Fibroblast of lung (primary cell): Measurements from ENCODE around the gene JMJD6.

ENCODE experiments used
- CTCF ChIP-seq, 2 donors: IDR thresholded peaks in 1 of 2; conservative IDR thresholded peaks in 1 of 2; 1 replicate in 1 of 2; 2 replicates in 1 of 2; pipeline ENCODE4 v1.5.1; 2011 to 2012; ENCODE audit warnings: low read length in 2 of 2, control low read depth in 1 of 2, inconsistent platforms in 1 of 2, low read depth in 1 of 2, mild to moderate bottlenecking in 1 of 2
- EZH2 ChIP-seq: IDR thresholded peaks from 2 replicates; pipeline ENCODE4 v1.5.1; 2012; ENCODE audit warnings: low read length, control low read depth, mild to moderate bottlenecking; ENCODE audit errors: missing control alignments

GRCh38 chr17:76702941-76703637 is 23.3 kb downstream of the JMJD6 start:
- TF ChIP-seq CTCF (conservative IDR thresholded peaks at IDR 0.05 in 1 of 2, IDR thresholded peaks at IDR 0.05 in 1 of 2; ENCODE audit: low read depth in 1 of 2, low read length in 2 of 2) (no peak), EZH2 (no peak)
